ENCODE measurements around the gene IRAK2. TPM values are rescaled to one million over a fixed set of nuclear protein-coding genes. Genes with fewer than 3 reads are reported as not detected.

IRAK2 gene
- polyA plus RNA-seq, 3 donors: 0.78 to 2.0 (median 1.5) TPM

GRCh38 chr3:10204921-10205320 is 40.2 kb downstream of the IRAK2 start:
- peaks cover 0 to 4% of the 10 kb centered on the region in 2 donors for H3K36me3 ChIP-seq (replicated peaks in 1 of 2; ENCODE audit: control insufficient read depth in 1 of 2, insufficient read depth in 2 of 2, low read length in 2 of 2)
- no CpG with 5 or more reads among the region's 2 CpGs for WGBS (ENCODE audit: insufficient coverage)
- no peak overlapping the region for H3K4me3 ChIP-seq (replicated peaks in 1 of 3; ENCODE audit: low read depth in 2 of 3, low read length in 3 of 3)
- no peaks in the 10 kb centered on the region for H3K79me2 ChIP-seq (ENCODE audit: insufficient read depth, low read length)
- H3K4me2 ChIP-seq (replicated peaks; ENCODE audit: extremely low read depth, low read length, poor library complexity, severe bottlenecking): no peak overlapping the region
- no peak for TF ChIP-seq CTCF (IDR thresholded peaks at IDR 0.05)
- Mint-ChIP-seq H3K4me3 (no peak overlapping the region), H3K27ac (peak overlapping the region in 3 of 7 donors; percentile 30 to 63 (median 32)), H3K36me3 (peaks cover 24 to 31% of the 10 kb centered on the region in 2 donors), H3K4me1 (peaks cover 9% of the 10 kb centered on the region), H3K9me3 (no peaks in the 10 kb centered on the region), H3K27me3 (ENCODE audit: low read depth in 3 of 3) (peaks cover 0 to 3% (median 0%) of the 10 kb centered on the region in 3 donors)
- no peaks in the 10 kb centered on the region for H3K27me3 ChIP-seq (ENCODE audit: control insufficient read depth in 2 of 2, insufficient read depth in 2 of 2, low read length in 2 of 2)
- intact Hi-C loops (cut with micrococcal nuclease): no loop called here
- no peaks in the 10 kb centered on the region for H3K9me3 ChIP-seq (replicated peaks in 1 of 2; ENCODE audit: control insufficient read depth in 1 of 2, insufficient read depth in 1 of 2, low read length in 2 of 2)
- H3K9ac ChIP-seq (ENCODE audit: insufficient read depth, low read length, poor library complexity, severe bottlenecking): no peak overlapping the region
- H3K4me1 ChIP-seq (ENCODE audit: control insufficient read depth in 1 of 2, insufficient read depth in 2 of 2, low read length in 2 of 2): no peaks in the 10 kb centered on the region
- H4K20me1 ChIP-seq (ENCODE audit: insufficient read depth, low read length): no peaks in the 10 kb centered on the region
- no peak for DNase-seq
- no peak overlapping the region for H3K27ac ChIP-seq (ENCODE audit: low read depth in 1 of 2, low read length in 2 of 2)
- H2AFZ ChIP-seq (ENCODE audit: insufficient read depth, low read depth, low read length, poor library complexity, severe bottlenecking): no peak overlapping the region

- DNase-seq: peak in 2 of 3 donors; percentile 39 to 90
- H3K4me2 ChIP-seq (replicated peaks; ENCODE audit: extremely low read depth, low read length, poor library complexity, severe bottlenecking): no peak overlapping the region
- H3K9me3 ChIP-seq (replicated peaks in 1 of 2; ENCODE audit: control insufficient read depth in 1 of 2, insufficient read depth in 1 of 2, low read length in 2 of 2): no peaks in the 10 kb centered on the region
Observed at GRCh38 chr3:10205451-10206165, 40.9 kb downstream of the IRAK2 start.

More at GRCh38 chr3:10205451-10206165, 40.9 kb downstream of the IRAK2 start:
- 65% methylated on average over 6 of the region's 7 CpGs for WGBS (ENCODE audit: insufficient coverage)
- Mint-ChIP-seq H3K4me3 (no peak overlapping the region), H3K27me3 (ENCODE audit: low read depth in 3 of 3) (peaks cover 0 to 4% (median 0%) of the 10 kb centered on the region in 3 donors), H3K27ac (peak overlapping the region in 4 of 7 donors; percentile 63 to 83 (median 78)), H3K36me3 (peaks cover 24 to 30% of the 10 kb centered on the region in 2 donors), H3K9me3 (no peaks in the 10 kb centered on the region), H3K4me1 (peaks cover 9% of the 10 kb centered on the region)
- no peak for TF ChIP-seq CTCF (IDR thresholded peaks at IDR 0.05)
- H3K27ac ChIP-seq (ENCODE audit: low read depth in 1 of 2, low read length in 2 of 2): no peak overlapping the region
- peaks cover 0 to 4% of the 10 kb centered on the region in 2 donors for H3K36me3 ChIP-seq (replicated peaks in 1 of 2; ENCODE audit: control insufficient read depth in 1 of 2, insufficient read depth in 2 of 2, low read length in 2 of 2)
- H3K4me3 ChIP-seq (replicated peaks in 1 of 3; ENCODE audit: low read depth in 2 of 3, low read length in 3 of 3): no peak overlapping the region
- H3K27me3 ChIP-seq (ENCODE audit: control insufficient read depth in 2 of 2, insufficient read depth in 2 of 2, low read length in 2 of 2): no peaks in the 10 kb centered on the region
- H4K20me1 ChIP-seq (ENCODE audit: insufficient read depth, low read length): no peaks in the 10 kb centered on the region
- H3K9ac ChIP-seq (ENCODE audit: insufficient read depth, low read length, poor library complexity, severe bottlenecking): no peak overlapping the region
- no peaks in the 10 kb centered on the region for H3K79me2 ChIP-seq (ENCODE audit: insufficient read depth, low read length)
- H2AFZ ChIP-seq (ENCODE audit: insufficient read depth, low read depth, low read length, poor library complexity, severe bottlenecking): no peak overlapping the region
- intact Hi-C loops (cut with micrococcal nuclease): no loop called here
- H3K4me1 ChIP-seq (ENCODE audit: control insufficient read depth in 1 of 2, insufficient read depth in 2 of 2, low read length in 2 of 2): no peaks in the 10 kb centered on the region

Measured in CD14-positive monocyte (primary cell).